A204.1 (cell line): ENCODE data around the gene CCNB1IP1.
"Not testable (repeated sequence)": the region's sequence is repeated elsewhere in the genome, so short reads cannot be mapped to it uniquely, and the experiment has no call there.

Experiments used
- FAIRE-seq: peaks from 2 replicates; lab custom pipeline; 2012; peaks lifted over from hg19 to GRCh38; lab: Jason Lieb, UNC

Gene CCNB1IP1

GRCh38 chr14:20332788-20333493, at the start of gene CCNB1IP1:
TSS of gene CCNB1IP1 (minus strand) at chr14:20333279. CDS start at chr14:20316523, 16,756 bp downstream.
- peak; percentile 98 for FAIRE-seq

GRCh38 chr14:20382526-20382925, 49.4 kb upstream of the CCNB1IP1 start:
- FAIRE-seq: no peak

- no peak for FAIRE-seq
Observed at GRCh38 chr14:20381341-20381740, 48.3 kb upstream of the CCNB1IP1 start.

- no peak for FAIRE-seq
Observed at GRCh38 chr14:20380681-20381080, 47.6 kb upstream of the CCNB1IP1 start.

GRCh38 chr14:20379743-20380142, 46.7 kb upstream of the CCNB1IP1 start:
- no peak for FAIRE-seq

GRCh38 chr14:20377171-20377570, 44.1 kb upstream of the CCNB1IP1 start:
- no peak for FAIRE-seq

GRCh38 chr14:20376071-20376588, 43.1 kb upstream of the CCNB1IP1 start:
- FAIRE-seq: no peak

- no peak for FAIRE-seq
Observed at GRCh38 chr14:20375471-20375870, 42.4 kb upstream of the CCNB1IP1 start.

- FAIRE-seq: no peak
Observed at GRCh38 chr14:20372796-20373195, 39.7 kb upstream of the CCNB1IP1 start.

GRCh38 chr14:20365928-20366327, 32.8 kb upstream of the CCNB1IP1 start:
- no peak for FAIRE-seq

- not testable (repeated sequence) for FAIRE-seq
Observed at GRCh38 chr14:20358474-20358873, 25.4 kb upstream of the CCNB1IP1 start.

- FAIRE-seq: no peak
Observed at GRCh38 chr14:20356422-20356821, 23.3 kb upstream of the CCNB1IP1 start.

GRCh38 chr14:20350860-20351259, 17.8 kb upstream of the CCNB1IP1 start:
- FAIRE-seq: no peak

- no peak for FAIRE-seq
Observed at GRCh38 chr14:20350282-20350681, 17.2 kb upstream of the CCNB1IP1 start.

GRCh38 chr14:20347747-20348146, 14.7 kb upstream of the CCNB1IP1 start:
- FAIRE-seq: no peak

- no peak for FAIRE-seq
Observed at GRCh38 chr14:20346713-20347112, 13.6 kb upstream of the CCNB1IP1 start.

GRCh38 chr14:20345366-20345765, 12.3 kb upstream of the CCNB1IP1 start:
- FAIRE-seq: no peak

- FAIRE-seq: no peak
Observed at GRCh38 chr14:20343862-20344220, 10.8 kb upstream of the CCNB1IP1 start.

- peak; percentile 98 for FAIRE-seq
Observed at GRCh38 chr14:20343092-20343861, 10.2 kb upstream of the CCNB1IP1 start, which contains the start of gene PARP2. TSS of gene PARP2 (plus strand) at chr14:20343635. CDS start at chr14:20343642, 7 bp downstream.

- no peak for FAIRE-seq
Observed at GRCh38 chr14:20341646-20342045, 8.6 kb upstream of the CCNB1IP1 start.

GRCh38 chr14:20341032-20341431, 8.0 kb upstream of the CCNB1IP1 start:
- FAIRE-seq: not testable (repeated sequence)

GRCh38 chr14:20334017-20334416, 938 bp upstream of the CCNB1IP1 start:
- no peak for FAIRE-seq

GRCh38 chr14:20333494-20333841, 389 bp upstream of the CCNB1IP1 start:
- FAIRE-seq: no peak

GRCh38 chr14:20332431-20332787, 670 bp downstream of the CCNB1IP1 start:
- FAIRE-seq: no peak
